Midbrain (tissue), 1 donor: ENCODE data around the gene ZNF429.
"Not testable (repeated sequence)": the region's sequence is repeated elsewhere in the genome, so short reads cannot be mapped to it uniquely, and the experiment has no call there.

ENCODE experiments used
- DNase-seq: peaks from one replicate; lab custom pipeline; 2025; lab: John Stamatoyannopoulos, UW

The ZNF429 gene

DNA sequence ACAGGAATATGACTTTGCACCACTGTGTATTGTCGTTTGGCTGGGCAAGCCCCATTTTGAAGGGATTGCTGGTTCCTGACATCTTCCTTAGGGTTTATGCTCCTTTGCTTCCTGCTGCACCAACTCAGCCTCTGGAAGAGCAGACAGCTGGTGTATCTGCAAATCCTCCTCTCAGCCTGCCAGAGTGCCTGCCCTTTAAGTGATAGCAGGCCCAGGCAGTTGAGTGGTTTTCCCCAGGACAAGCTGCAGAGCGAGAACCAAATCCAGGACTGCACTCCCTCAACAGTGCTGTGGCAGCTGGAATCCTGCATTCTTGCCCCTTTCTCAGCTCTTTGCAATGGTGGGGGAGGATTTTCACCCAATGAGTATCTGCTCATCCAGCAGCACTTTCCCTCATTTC, 85.5 kb downstream of the ZNF429 start:
- DNase-seq = no peak

DNA sequence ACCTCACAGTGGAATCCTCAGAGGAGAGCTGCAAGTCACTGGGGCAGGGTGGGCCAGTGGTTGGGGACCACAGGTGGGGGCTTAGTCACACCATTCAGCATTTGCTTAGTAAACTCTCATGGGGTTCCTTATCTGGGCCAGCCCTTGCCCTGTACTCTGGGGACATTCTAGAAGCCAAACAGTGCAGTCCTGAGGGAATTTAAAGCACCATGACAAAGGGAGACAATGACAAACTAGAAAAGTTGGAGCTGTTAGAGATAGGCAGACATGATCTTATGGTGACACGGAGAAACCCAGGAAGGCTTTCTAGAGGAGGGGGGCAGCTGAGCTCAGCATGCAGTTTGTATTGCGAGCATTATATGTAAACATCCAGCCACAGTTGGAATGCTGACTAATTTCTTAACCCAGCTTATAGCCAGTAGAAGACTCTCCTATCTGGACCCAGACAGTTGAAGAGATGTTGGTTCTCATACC, 87.6 kb downstream of the ZNF429 start:
- no peak for DNase-seq

DNA sequence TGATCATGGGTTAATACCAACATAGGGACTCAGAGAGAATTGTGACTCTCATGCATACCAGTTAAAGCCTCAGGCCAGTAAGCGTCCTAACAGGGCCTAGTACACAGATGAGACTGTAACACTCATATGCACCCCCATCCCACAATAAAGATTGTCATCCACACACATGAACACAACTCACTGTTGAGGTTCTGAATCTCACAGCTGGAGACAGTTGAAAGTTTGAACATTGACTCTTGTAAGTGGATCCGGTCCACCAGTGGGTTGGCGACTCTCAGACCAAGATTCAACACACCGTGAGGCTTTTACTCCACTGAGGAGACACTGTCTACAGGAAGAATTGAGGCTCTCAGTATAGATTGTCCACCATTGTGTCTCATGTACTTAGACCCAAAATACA, 88.1 kb downstream of the ZNF429 start:
- DNase-seq = no peak

DNA sequence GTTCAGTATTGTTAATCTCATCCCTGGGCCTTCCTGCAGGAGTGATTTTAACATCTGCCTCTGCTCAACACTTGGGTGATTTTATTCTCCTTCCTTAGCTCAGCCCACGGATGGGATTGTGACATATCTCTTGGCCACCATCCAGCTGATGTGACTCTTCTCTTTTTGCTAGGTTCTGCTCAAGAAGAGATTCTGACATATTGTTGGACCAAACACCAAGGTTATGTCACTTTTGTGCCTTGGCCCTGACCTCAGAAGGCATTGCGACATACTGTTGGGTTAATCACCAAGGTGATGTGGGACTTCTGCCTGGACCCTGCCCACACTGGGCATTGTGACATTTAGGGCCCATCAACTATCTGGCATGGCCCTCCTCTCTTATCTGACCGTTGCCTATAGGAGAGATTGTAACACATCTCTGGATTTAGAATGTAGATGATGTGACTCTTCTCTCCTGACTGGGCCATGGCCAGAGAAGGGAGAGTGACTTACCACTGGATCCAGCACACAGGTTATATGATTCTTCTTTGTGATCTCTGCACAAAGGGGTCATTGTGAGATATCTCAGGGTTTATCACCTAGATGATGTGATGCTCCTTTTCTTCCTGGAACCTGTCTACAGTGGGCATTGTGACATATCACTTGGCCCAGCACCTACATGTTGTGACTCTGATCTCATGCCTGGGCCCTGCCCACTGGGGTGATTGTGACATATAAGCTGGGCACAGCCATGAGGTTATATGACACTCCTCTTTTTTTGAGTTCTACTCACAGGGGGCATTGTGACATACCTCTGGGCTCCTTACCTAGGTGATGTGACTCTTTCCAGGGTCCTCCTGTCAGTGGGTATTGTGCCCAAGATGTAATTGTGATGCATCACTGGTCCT, 88.8 kb downstream of the ZNF429 start:
- no peak for DNase-seq

DNA sequence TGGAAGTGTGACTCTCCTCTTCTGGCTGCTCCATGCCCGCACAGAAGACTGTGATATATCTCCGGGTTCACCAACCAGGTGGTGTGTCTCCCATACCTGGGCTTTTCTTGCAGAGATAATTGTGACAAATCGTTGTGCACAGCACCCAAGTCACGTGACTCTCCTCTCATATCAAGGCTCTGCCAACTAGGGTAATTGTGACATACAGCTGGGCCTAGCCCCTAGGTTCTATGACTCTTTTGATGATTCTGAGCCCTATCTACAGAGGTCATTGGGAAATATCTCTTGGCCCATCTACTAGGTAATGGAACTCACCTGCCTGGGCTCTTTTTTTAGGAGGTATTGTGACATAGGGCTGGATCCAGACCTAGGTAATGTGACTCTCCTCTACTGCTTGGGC, 89.8 kb downstream of the ZNF429 start:
- DNase-seq = no peak

DNA sequence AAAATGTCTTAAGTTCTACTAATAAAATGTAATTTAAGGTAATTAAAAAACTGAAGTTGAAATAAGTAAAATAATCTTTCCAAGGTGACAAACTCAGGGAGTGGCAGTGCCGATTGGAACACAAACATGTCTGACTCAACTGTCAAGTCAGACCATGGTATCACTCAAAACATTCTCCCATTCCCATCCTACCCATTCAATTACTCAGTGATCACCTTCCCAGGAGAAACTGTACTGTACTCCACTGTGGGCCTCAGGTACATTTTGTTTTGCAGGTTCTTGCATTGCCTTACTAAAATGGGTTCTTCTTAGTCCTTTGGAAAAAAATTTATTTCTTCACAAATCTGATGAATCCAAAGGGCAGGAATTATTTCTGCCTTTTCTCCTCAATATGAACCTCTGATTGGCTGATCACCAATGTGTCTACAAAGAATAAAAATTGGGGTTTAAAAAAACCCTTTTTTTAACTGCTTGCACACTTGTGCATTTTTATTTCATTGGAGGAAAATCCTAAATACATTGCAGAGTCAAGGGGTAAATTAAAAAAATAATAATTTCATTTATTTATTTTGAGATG, 96.8 kb downstream of the ZNF429 start:
- DNase-seq = no peak

DNA sequence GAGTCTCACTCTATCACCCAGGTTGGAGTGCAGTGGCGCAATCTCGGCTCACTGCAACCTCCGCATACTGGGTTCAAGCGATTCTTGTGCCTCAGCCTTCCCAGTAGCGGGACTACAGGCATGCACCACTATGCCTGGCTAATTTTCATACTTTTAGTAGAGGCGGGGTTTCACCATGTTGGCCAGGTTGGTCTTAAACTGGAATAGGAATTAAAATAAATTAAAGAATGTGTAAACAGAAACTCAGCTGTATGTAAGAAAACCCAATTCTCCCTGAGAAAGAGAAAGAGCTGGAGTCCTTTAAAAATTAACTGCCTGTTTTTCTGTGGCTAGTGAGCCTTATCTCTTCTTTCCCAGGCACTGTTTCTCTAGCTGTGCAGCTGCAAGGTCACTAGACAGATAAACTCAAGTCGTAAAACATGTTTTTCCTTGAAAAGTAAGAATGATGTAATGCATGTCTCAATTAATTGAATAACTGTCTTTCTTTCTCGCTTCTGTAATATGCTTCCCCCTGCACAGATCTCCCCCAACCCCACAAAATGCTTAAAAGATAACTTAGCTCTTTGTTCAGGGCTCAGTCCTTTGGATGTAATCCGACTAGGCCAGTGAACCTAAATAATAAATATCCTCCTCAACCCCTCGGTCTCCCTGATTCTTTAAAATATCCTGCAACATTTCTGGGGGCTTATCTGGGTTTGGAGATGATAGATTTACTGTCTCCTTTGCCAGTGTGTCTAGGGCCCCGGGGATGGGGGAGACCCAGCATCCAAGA, 97.4 kb downstream of the ZNF429 start:
- not testable (repeated sequence) for DNase-seq

DNA sequence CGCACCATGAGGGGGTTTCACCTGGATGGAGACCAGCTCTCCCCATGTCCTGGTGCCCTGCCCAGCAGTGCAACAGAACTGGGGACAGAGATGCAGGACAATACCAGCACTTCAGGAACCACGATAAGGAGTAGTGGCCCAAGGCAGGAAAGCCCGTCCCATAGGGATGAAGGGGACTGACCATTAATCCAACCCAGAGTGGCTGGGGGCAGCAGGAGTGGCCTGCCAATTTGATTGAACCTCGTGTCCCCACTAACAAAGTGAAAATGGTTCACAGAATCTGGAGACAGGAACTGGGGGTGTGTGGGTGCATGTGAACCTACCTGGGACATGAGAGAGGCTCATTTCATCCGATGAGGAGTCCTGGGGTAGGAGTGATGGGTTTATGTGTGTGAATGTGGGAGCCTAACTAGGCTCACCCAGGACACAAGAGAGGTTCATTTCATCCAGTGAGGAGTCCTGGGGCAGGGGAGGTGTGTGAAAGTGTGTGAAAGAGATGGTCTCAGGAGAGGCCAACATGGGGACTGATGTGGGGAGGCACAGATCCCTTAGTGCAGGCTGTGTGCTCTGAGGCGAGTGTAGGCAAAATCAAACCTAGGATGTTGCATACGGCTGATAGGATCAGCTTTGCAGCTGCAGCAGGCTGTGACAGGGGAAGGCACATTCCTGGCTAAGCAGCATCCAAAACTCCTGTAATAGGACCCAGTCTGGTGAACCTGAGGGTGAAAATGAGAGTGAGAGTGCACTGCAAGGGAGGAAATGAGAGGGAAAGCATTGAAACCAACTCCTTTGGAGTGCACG, 98.2 kb downstream of the ZNF429 start:
- no peak for DNase-seq

DNA sequence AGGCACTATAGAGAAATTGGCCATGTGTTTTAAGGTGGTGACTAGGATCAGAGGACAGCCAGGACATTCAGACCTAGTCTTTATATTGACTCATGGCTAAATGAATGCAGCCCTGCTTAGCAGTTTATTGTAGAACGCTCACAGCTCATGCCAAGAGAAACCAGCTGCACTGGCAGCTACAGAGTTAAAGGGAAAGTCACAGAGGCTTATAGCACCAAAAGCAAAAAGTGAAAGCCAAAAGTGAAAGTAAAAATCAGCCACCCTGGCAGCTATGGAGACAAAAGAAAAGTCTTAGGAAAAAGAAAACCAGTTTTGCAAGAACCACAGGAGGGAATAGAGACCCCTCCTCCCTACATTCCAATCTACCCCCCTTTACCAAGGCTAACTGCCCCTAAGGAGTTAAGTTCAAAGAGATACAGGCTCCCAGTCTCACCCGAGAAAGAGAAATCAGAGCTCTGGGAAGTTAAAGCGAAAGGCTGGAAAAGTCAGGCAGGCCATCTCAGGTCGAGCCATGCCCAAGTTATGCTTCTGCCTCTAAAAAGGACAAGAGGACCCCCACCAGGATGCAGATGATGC, 99.0 kb downstream of the ZNF429 start:
- peak; percentile 15 for DNase-seq
